Right lobe of liver (tissue), 6 donors: ENCODE measurements around the gene METTL4. TPM values are rescaled to one million over a fixed set of nuclear protein-coding genes. Genes with fewer than 3 reads are reported as not detected.

Experiments
- ATAC-seq, 4 donors: fragments of 200-7000 bp; cut with Tn5 transposase; one replicate each; pipeline ENCODE4 v1.9.1; 2020; ENCODE audit warnings: mild to moderate bottlenecking in 4 of 4, moderate library complexity in 4 of 4
- DNase-seq, 3 donors: peaks; one replicate each; pipeline ENCODE4 v3.0.0-alpha.2; 2020
- H3K27ac ChIP-seq, 3 donors: fragments of 200-600 bp; one replicate each; pipeline ENCODE4 v1.8.0; 2022
- H3K27me3 ChIP-seq, 2 donors: fragments of 200-600 bp; one replicate each; pipeline ENCODE4 v1.8.0; 2022
- H3K36me3 ChIP-seq, 4 donors: fragments of 200-600 bp; sonication (generic) in 1 of 4; one replicate each; pipeline versions ENCODE4 v1.5.1 to v1.8.0; 2017 to 2022; ENCODE audit warnings: control low read depth in 1 of 4
- H3K4me1 ChIP-seq, 4 donors: fragments of 200-600 bp; sonication (generic) in 1 of 4; one replicate each; pipeline versions ENCODE4 v1.5.1 to v1.8.0; 2017 to 2022; ENCODE audit warnings: control low read depth in 1 of 4
- H3K4me3 ChIP-seq, 3 donors: fragments of 200-600 bp; one replicate each; pipeline ENCODE4 v1.8.0; 2022
- H3K9me3 ChIP-seq, 4 donors: fragments of 200-600 bp; sonication (generic) in 1 of 4; one replicate each; pipeline versions ENCODE4 v1.5.1 to v1.8.0; 2017 to 2022; ENCODE audit warnings: control low read depth in 1 of 4
- POLR2A ChIP-seq: fragments of 450-650 bp; IDR thresholded peaks from one replicate; pipeline ENCODE4 v1.6.1; 2017; ENCODE audit warnings: antibody characterized with exemption, mild to moderate bottlenecking
- WGBS: methylation state at CpG from one replicate; pipeline ENCODE4 v1.1.6; 2018; ENCODE audit warnings: low coverage, low lambda C conversion rate; ENCODE audit not compliant: insufficient coverage; ENCODE audit errors: missing lambda C conversion rate; 5-methylcytosine and 5-hydroxymethylcytosine counted together
- intact Hi-C, 2 donors: fragments of 100-400 bp; cut with DNase I; formaldehyde crosslinking; loops; one replicate each; pipeline versions ENCODE4 v1.11.2 to v1.14.1; 2022
- total RNA-seq, 6 experiments: library from RNA; depleted of rRNA in 2 of 6; stranded (reverse); fragments of >200 nt in 2 of 6; fragmentation: NEBNext Ultra II Directional in 3 of 6; extraction: Animal tissue kit (Norgen Biotek cat#: 25700) in 3 of 6; gene quantifications; one replicate each; pipeline versions ENCODE4 v1.1.0 to v1.2.4, GENCODE V29; 2016 to 2023
- TF ChIP-seq, protein P1 (sequence below), 4 donors: fragments of 200-600 bp in 3 of 4; fragments of 450-650 bp in 1 of 4; IDR thresholded peaks; one replicate each; pipeline versions ENCODE4 v1.5.1 to v1.8.0; 2016 to 2022; ENCODE audit warnings: antibody characterized with exemption in 4 of 4, mild to moderate bottlenecking in 2 of 4
- donor health status: DM: no; HTN: yes; CAD: no.
- donor health status: DM: no; HTN: no; CAD: no.
- donor health status: DM: no; HTN: no; CAD: no.
- donor health status: DM: no; HTN: yes; CAD: no.
- donor health status: DM: no; HTN: yes; CAD: no.

The METTL4 gene
- total RNA-seq, 6 experiments from 2014 or later, result 3.2 to 4.9 (median 3.3) TPM

DNA sequence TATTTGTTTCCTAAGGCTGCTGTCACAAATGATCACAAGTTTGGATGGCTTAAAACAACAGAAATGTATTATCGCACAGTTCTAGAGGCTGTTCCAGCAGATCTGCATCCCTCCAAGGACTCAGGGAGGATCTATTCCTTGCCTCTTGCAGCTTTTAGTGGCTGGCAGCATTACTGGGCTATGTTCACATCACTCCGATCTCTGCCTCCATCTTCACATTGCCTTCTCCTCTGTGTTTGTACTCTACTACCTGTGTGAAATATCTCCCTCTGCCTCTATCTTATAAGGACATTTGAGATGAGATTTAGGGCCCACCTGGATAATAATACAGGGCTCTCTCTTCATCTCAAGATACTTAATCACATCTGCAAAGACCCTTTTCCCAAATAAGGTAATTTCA is 19.0 kb upstream of the METTL4 start:
- ATAC-seq, result no peak
- Histone ChIP-seq H3K27ac (no peak overlapping the region), H3K36me3 (no peaks in the 10 kb centered on the region), H3K4me1 (no peaks in the 10 kb centered on the region), H3K4me3 (no peak overlapping the region), H3K9me3 (no peaks in the 10 kb centered on the region), H3K27me3 (no peaks in the 10 kb centered on the region)
- DNase-seq, result no peak
- 100% methylated on average over 2 of the region's 2 CpGs for WGBS
- intact Hi-C loops, result no loop called here
- TF ChIP-seq POLR2A, result no peak
- TF ChIP-seq, protein P1, sequence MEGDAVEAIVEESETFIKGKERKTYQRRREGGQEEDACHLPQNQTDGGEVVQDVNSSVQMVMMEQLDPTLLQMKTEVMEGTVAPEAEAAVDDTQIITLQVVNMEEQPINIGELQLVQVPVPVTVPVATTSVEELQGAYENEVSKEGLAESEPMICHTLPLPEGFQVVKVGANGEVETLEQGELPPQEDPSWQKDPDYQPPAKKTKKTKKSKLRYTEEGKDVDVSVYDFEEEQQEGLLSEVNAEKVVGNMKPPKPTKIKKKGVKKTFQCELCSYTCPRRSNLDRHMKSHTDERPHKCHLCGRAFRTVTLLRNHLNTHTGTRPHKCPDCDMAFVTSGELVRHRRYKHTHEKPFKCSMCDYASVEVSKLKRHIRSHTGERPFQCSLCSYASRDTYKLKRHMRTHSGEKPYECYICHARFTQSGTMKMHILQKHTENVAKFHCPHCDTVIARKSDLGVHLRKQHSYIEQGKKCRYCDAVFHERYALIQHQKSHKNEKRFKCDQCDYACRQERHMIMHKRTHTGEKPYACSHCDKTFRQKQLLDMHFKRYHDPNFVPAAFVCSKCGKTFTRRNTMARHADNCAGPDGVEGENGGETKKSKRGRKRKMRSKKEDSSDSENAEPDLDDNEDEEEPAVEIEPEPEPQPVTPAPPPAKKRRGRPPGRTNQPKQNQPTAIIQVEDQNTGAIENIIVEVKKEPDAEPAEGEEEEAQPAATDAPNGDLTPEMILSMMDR (IDR thresholded peaks at IDR 0.05), result no peak

DNA sequence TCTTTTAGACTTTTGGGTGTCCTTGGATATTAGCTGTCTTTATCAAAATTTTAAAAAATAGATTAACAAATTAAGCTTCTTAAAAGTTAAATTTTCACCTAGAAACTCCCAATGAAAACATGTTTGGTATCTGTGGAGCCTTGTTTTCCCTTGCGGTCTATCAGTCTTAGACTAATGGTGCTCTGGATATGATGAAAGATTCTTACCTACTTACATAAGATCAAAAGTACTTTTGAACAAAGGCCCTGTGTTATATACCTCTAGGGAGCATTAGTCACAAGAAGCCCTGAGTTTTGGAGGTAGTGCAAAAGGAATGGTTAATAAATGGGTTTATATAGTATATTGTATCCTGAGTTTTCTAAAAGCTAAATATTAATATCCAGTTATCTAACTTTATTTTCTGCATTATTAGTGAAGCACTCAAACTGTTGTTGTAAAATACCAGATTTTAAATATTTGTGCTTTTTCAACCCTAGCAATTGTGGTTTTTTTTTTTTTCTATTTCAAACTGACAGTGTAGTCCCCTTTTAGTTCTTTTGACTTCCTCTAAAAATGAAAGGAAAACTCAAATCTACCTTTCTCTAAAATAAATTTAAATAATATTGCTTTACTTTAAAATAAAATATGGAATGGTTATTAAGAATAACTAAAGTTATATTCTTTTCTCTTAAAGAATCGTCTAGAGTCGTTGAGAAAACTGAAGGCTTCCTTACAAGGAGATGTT is 18.2 kb upstream of the METTL4 start:
- no peaks in the 10 kb centered on the region for H3K9me3 ChIP-seq
- no peak for ATAC-seq
- no peak overlapping the region for H3K4me3 ChIP-seq
- no peak for DNase-seq
- 91% methylated on average over 3 of the region's 3 CpGs for WGBS
- intact Hi-C loops, result no loop called here
- no peak overlapping the region for H3K27ac ChIP-seq
- H3K27me3 ChIP-seq, result no peaks in the 10 kb centered on the region
- H3K36me3 ChIP-seq, result no peaks in the 10 kb centered on the region
- no peak for TF ChIP-seq POLR2A
- TF ChIP-seq, protein P1 (IDR thresholded peaks at IDR 0.05), result no peak
- H3K4me1 ChIP-seq, result no peaks in the 10 kb centered on the region

DNA sequence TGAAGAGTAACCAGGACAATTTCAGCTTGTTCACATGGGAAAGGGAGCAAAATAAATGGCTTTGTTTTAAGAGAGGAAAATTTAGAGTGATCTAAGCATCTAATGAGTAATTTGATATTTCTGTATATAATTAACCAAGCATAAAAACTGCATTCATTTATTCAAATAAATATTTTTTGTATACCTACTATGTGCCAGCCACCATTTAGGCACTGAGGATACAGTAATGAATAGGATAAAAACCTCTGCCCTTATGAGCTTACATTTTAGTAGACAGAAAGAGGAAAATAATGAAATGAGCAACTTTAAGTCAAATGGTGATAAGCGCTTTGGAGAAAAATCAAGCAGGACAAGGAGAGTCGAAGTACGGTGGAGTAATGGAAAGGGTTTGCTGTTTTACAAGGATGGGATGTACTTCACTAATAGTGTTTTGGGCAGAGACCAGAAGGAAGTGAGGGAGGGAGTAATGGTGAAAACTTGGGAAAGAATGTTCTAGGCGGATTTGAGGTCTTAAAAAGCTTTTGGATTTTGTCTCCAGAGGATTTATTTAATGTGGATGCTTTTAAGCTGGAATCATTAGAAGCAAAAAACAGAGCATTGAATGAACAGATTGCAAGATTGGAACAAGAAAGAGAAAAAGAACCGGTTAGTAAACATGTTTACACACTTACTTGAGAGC is 17.5 kb upstream of the METTL4 start:
- Histone ChIP-seq H3K4me3 (no peak overlapping the region), H3K27ac (no peak overlapping the region), H3K27me3 (no peaks in the 10 kb centered on the region), H3K4me1 (no peaks in the 10 kb centered on the region), H3K36me3 (no peaks in the 10 kb centered on the region), H3K9me3 (no peaks in the 10 kb centered on the region)
- DNase-seq, result no peak
- TF ChIP-seq, protein P1 (IDR thresholded peaks at IDR 0.05), result no peak
- no peak for TF ChIP-seq POLR2A
- intact Hi-C loops, result no loop called here
- WGBS, result 98% methylated on average over 5 of the region's 5 CpGs
- no peak for ATAC-seq

DNA sequence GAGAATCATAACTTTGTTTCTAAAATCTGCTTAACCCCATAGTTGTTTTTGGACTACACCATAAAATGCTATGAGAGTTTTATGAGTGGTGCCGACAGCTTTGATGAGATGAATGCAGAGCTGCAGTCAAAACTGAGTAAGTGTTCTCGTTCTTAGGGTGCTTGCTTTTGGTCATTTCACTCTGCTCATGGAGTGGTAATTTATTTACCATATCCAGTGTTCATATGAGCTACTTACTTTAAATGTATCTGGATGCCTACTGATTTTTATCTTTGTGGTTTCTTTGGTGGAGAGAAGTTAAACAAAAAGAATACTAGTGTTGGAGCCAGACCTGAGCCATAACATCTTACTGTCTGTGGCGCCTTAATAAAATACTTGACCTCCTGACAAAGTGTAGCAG is 16.5 kb upstream of the METTL4 start:
- intact Hi-C loops, result no loop called here
- no peak overlapping the region for H3K4me3 ChIP-seq
- H3K27me3 ChIP-seq, result no peaks in the 10 kb centered on the region
- 100% methylated on average over 3 of the region's 3 CpGs for WGBS
- ATAC-seq, result no peak
- no peak for DNase-seq
- no peaks in the 10 kb centered on the region for H3K4me1 ChIP-seq
- H3K27ac ChIP-seq, result no peak overlapping the region
- TF ChIP-seq POLR2A, result no peak
- TF ChIP-seq, protein P1 (IDR thresholded peaks at IDR 0.05), result no peak
- no peaks in the 10 kb centered on the region for H3K9me3 ChIP-seq
- H3K36me3 ChIP-seq, result no peaks in the 10 kb centered on the region
